Endothelial cell of umbilical vein (primary cell): ENCODE results near the gene ABLIM1.

Experiments used
- CTCF ChIP-seq, 2 donors: IDR thresholded peaks; 1 replicate in 1 of 2; 2 replicates in 1 of 2; pipeline ENCODE4 v1.5.1; 2011; ENCODE audit warnings: low read length in 2 of 2, mild to moderate bottlenecking in 2 of 2, moderate library complexity in 2 of 2, control low read depth in 1 of 2, inconsistent platforms in 1 of 2, low read depth in 1 of 2; ENCODE audit not compliant: insufficient read depth in 1 of 2; ENCODE audit errors: extremely low read depth in 1 of 2
- FOS ChIP-seq: IDR thresholded peaks from 2 replicates; pipeline ENCODE4 v1.6.1; 2011; ENCODE audit warnings: mild to moderate bottlenecking, low read length, moderate library complexity, borderline replicate concordance; ENCODE audit not compliant: insufficient read depth
- GATA2 ChIP-seq: IDR thresholded peaks from 2 replicates; pipeline ENCODE4 v1.7.0; 2011; ENCODE audit warnings: low read depth, mild to moderate bottlenecking, moderate library complexity, mixed read lengths, low read length; ENCODE audit not compliant: insufficient read length, insufficient read depth
- JUN ChIP-seq: IDR thresholded peaks from 2 replicates; pipeline ENCODE4 v1.6.1; 2011; ENCODE audit warnings: borderline replicate concordance, low read depth; ENCODE audit not compliant: insufficient read length, insufficient read depth
- MAX ChIP-seq: IDR thresholded peaks from 2 replicates; pipeline ENCODE4 v1.6.1; 2011; ENCODE audit not compliant: insufficient read depth, insufficient read length
- MYC ChIP-seq: IDR thresholded peaks from one replicate; pipeline ENCODE4 v1.6.1; 2011; ENCODE audit warnings: mild to moderate bottlenecking, low read depth, low read length
- POLR2A ChIP-seq: IDR thresholded peaks from 2 replicates; pipeline ENCODE4 v1.6.1; 2012; ENCODE audit warnings: low read depth, mild to moderate bottlenecking, control low read depth, low read length
- POLR2AphosphoS5 ChIP-seq: IDR thresholded peaks from 2 replicates; pipeline ENCODE4 v1.6.1; 2012; ENCODE audit warnings: low read depth, mild to moderate bottlenecking, control low read depth, low read length, moderate library complexity; ENCODE audit not compliant: insufficient read depth

GRCh38 chr10:114544045-114544659 lies 113.9 kb downstream of the ABLIM1 start:
- TF ChIP-seq GATA2 (no peak), POLR2A (no peak), POLR2AphosphoS5 (no peak), CTCF (IDR thresholded peaks at IDR 0.05; ENCODE audit: extremely low read depth in 1 of 2, insufficient read depth in 1 of 2, low read depth in 1 of 2, low read length in 2 of 2) (no peak), JUN (no peak), FOS (no peak), MYC (no peak), MAX (no peak)
